Left colon (tissue), 2 donors: ENCODE measurements around the gene PLA2G6. TPM values are rescaled to one million over a fixed set of nuclear protein-coding genes. Genes with fewer than 3 reads are reported as not detected.

ENCODE experiments used
- ATAC-seq: fragments of 200-7000 bp; cut with Tn5 transposase; one replicate; pipeline ENCODE4 v1.9.1; 2020; ENCODE audit warnings: mild to moderate bottlenecking, moderate library complexity
- DNase-seq, 2 donors: peaks; one replicate each; pipeline ENCODE4 v3.0.0-alpha.2; 2020
- intact Hi-C, 2 donors: fragments of 100-400 bp; cut with DNase I in 1 of 2; cut with micrococcal nuclease in 1 of 2; formaldehyde crosslinking; loops; one replicate each; pipeline versions ENCODE4 v1.11.2 to v1.14.0; 2022; cut with DNase I, micrococcal nuclease
- total RNA-seq, 2 donors: library from RNA; stranded (reverse); fragmentation: NEBNext Ultra II Directional; extraction: Animal tissue kit (Norgen Biotek cat#: 25700); gene quantifications; one replicate each; pipeline ENCODE4 v1.2.1, GENCODE V29; 2021
- donor health status: DM: no; HTN: no; CAD: no.
- donor health status: DM: yes; HTN: yes; CAD: no.

Gene PLA2G6
- total RNA-seq, 2 donors from 2014 or later, result 21.2 to 24.9 TPM

- ATAC-seq (no peak), DNase-seq (no peak)
- intact Hi-C loops, result no loop called here
Measured at GRCh38 chr22:38142606-38143005, 39.0 kb downstream of the PLA2G6 start.

DNA sequence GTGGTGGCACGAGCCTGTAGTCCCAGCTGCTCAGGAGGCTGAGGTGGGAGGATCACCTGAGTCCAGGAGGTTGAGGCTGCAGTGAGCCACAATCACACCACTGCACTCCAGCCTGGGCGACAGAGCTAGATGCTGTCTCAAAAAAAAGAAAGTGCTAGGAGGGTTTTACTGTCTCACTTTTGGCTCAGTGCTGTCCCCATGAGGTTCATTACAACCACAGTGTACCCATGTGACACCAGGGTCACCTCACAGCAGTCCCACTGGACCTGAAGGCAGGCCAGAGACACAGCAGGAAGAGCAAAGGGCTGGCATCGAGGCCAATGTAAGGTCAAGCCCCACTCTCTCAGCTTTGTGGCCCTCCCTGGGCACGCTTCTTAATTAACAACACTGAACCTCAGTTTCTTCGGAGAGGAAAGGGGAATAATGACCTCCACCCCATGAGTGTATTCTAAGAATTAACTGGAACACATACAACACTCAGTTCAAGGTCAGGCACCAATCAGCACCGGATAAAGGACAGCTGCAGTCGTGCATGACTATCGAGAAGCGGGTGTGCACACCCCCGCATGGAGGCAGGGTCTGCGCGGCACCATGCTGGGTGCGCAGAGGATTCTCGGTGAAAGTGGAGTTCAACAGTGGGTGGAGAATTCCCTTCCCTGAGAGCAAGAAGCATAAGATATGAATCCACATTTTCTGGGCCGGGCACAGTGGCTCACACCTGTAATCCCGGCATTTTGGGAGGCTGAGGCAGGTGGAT lies 40.2 kb downstream of the PLA2G6 start:
- DNase-seq, result no peak
- intact Hi-C loops, result no loop called here
- ATAC-seq, result no peak

DNA sequence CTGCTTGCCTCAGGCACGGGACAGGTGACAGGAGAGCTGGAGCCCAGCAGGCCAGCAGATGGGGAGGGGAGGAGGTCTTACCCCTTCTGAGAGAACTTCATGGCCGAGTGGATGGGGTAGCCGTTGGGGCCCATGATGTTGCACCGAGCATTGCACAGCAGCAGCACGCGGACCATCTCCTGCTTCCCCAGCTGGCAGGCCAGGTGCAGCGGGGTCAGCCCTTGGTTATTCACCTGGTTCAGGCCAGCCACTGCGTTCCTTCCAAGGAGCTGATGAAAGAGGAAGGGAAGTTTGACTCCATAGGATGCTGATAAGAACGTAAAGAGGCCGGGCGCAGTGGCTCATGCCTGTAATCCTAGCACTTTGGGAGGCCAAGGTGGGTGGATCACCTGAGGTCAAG lies 41.7 kb downstream of the PLA2G6 start:
- no peak for DNase-seq
- intact Hi-C loops, result no loop called here
- no peak for ATAC-seq

DNA sequence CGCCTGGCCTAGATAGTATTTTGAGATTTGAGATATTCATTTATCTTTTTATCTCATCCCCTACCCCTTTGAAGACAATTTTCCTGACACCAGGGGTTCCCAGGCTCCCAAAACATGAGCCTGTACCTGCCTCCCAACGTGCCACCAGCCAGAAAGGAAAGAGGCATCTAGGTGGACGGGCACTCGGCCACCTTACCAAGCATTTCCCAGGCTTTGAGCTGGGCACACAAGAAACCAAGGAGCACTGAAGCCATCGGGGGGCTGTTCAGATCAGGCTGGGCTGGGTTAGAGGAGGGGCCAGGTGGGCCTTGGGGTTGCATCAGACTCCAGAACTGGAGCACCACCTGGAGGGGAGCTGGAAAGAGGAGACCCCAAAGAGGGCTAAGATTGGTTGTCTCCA lies 42.7 kb downstream of the PLA2G6 start:
- ATAC-seq (no peak), DNase-seq (no peak)
- intact Hi-C loops, result no loop called here

DNA sequence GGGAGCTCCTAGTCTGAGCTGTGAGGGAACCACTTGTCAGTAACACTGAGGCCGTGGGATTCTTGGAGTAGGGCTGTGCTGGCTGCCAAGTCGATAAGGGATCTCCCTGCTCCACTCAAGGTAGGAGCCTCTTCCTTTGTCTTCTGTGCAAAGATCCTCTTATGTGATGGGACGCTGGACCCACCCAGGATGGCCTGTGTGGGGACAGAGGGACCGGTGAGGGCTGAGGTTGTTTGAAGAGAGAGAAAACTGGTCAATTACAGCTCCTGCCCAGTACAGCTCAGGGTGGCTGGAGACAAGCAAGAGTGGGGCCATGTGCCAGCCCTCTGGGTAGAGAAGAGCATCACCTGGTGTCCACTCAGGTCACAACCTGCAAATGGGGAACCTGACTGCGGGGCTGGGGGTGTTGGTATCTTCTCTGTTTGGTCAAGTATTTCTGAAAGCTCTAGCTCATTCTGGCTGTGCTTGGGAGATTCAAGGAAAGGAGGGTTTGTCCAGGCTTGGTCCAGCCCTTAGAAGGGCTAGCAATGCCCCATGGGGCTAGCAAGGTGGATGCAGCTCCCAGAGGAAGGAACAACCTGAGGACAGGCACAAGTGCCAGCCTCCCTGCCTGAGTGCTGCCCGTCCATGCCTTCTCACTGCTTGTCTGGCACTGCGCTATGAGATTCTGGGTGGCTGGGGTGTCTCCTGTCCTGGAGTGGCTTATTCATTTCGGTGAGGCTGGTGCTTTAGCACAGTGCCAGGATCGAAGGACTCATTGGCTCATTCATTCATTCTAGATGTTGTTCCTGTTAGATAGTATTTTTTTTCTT lies 43.5 kb downstream of the PLA2G6 start:
- no peak for DNase-seq
- intact Hi-C loops, result no loop called here
- ATAC-seq, result no peak

DNA sequence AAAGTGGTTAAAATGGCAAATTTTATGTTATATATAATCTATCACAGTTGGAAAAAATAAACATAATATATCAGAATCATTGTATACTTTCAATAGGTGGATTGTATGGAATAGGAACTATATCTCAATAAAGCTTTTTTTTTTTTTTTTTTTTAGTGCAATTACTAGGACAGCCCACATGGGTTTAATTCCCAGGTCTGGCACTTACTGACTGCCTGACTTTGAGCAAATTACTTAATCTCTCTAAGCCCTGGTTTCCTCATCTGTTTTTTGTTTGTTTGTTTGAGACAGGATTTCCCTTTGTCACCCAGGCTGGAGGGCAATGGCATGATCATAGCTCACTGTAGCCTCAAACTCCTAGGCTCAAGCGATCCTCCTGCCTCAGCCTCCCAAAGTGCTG lies 45.0 kb downstream of the PLA2G6 start:
- no peak for DNase-seq
- intact Hi-C loops, result no loop called here
- ATAC-seq, result no peak

DNA sequence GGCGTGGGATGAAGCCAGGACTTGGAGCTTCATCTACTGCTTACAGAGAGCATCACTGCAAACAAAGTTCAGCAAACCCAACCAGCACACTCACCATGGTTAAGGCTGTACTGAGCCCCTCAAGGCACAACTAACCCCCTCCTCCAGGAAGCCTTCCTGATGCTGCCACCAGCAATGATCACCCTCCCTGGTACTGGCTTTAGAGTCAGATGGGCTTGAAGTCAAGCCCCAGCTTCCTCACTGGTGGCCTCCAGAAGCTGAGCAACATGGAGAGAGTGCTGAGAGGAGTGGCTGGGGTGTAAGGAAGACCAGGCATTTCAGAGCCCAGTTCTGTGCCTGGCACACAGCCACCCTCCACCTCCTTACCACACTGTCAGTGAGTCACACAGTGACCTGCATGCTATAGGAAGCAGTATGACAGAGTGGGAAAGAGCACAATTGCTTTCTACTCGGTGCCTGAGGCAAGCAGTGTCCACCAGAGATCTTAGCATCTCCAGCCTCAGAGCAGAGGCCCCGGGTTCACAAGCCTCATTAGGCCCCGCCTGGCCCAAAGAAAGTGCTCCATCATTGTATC lies 46.4 kb downstream of the PLA2G6 start:
- ATAC-seq (no peak), DNase-seq (no peak)
- intact Hi-C loops, result no loop called here

DNA sequence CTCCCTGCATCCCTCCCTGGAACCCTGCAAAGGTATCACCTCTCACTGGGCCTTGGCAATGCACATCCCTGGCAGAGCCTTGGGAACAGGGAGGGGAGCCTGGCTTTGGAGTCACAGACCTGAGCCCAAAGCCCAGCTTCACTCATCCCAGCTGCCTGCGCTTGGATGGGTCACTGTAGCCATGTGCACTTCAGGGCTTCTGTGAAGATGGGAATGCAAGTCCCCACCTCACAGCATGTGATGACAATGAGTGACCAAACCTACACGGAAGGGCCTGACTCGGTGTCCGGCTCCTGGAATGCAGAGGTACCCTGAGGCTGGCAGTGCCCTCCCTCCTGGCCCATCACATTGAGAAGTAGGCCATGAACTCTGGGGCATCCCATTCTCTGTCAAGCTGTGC lies 48.3 kb downstream of the PLA2G6 start:
- intact Hi-C loops, result no loop called here
- DNase-seq (no peak), ATAC-seq (no peak)

- ATAC-seq (no peak), DNase-seq (no peak)
- intact Hi-C loops, result no loop called here
Measured at GRCh38 chr22:38132794-38133193, 48.8 kb downstream of the PLA2G6 start.

DNA sequence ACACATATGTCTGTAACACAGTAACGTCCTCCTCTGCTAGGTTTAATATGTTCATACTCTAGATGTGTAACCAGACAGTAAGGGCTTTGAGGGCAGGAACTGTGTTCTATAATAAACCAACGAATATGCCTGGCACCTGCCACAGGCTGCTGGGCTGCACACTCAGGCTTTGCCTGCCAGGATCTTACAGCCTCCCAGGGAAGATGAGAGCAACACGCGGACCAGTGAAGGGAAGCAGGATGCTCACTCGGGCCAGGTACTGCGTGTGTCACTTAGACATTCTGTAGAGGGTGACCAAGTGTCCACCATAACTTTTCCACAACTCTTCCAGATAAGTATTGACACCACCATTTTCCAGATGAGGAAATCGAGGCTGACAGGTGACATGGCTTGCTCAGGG lies 49.5 kb downstream of the PLA2G6 start:
- ATAC-seq (no peak), DNase-seq (no peak)
- intact Hi-C loops, result no loop called here

DNA sequence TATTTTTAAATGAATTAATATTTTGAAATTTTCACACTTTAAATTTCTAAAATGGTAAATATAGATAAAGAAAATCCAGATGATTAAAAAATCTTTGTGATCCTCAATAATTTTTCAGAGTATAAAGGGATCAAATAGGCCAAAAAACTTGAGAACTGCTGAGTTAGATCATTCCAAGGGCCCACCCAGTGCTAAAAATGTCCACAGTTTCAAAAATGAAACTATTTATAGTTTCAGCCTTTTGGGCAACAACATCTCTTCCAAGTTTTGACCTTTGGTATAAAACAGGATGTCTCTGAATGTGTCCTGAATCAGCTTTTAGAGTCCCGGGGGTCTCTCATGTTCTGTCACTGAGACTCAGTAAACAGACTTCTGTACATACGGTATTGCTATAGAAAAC lies 50.2 kb downstream of the PLA2G6 start:
- no peak for DNase-seq
- no peak for ATAC-seq
- intact Hi-C loops, result no loop called here

DNA sequence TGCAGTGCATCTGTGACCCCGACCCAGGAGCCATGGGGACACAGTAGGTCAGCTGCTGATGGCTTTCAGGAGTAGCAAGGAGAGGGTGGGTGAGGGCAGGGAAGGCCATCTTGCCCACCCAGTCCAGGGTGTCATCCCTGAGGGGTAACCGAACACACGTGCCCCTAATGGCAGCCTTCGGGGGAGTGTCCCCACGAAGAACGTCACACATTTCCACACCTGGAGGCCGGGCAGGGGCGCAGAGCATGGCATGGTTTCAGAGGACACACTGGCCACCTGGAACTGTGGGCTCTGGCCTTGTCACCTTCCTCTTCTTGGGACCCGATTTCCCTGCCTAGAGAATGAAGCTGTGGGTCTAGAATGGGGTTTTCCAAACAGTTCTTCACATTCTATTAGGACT lies 51.8 kb downstream of the PLA2G6 start:
- DNase-seq, result no peak
- no peak for ATAC-seq
- intact Hi-C loops, result loop anchor here in 1 of 2 donors (10.0 kb wide), 1 partner anchor 215 kb away; no protein-coding TSS in a partner anchor

GRCh38 chr22:38129021-38129420 lies 52.6 kb downstream of the PLA2G6 start:
- intact Hi-C loops, result loop anchor here in 1 of 2 donors (10.0 kb wide), 1 partner anchor 216 kb away; no protein-coding TSS in a partner anchor
- ATAC-seq (no peak), DNase-seq (no peak)

DNA sequence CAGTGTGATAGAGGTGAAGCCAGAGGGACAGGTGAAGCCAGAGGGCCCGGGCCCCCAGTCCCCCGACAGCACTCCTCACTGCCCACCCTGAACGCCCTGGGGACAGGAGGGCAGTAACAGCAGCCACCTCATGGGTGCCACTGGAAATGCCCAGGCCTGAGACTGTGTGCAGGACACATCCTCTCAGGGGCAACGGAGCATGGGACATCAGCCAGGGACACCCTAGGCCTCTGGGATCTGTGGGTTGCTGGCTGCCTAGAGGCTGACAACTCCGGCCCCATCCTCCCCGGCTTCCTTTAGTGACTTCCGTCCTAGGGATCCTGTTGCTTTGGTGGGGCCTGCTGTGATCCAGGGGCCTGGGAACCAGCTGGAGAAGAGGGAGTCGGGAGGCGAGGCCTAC lies 53.8 kb downstream of the PLA2G6 start:
- no peak for DNase-seq
- ATAC-seq, result no peak

GRCh38 chr22:38126928-38127668 lies 54.5 kb downstream of the PLA2G6 start:
- ATAC-seq, result no peak
- DNase-seq, result no peak
- intact Hi-C loops, result loop anchor here in 1 of 2 donors (10.0 kb wide), 1 partner anchor 218 kb away; no protein-coding TSS in a partner anchor

More for the DNA sequence above, 53.8 kb downstream of the PLA2G6 start:
- intact Hi-C loops, result loop anchor here in 1 of 2 donors (10.0 kb wide), 1 partner anchor 217 kb away; no protein-coding TSS in a partner anchor

DNA sequence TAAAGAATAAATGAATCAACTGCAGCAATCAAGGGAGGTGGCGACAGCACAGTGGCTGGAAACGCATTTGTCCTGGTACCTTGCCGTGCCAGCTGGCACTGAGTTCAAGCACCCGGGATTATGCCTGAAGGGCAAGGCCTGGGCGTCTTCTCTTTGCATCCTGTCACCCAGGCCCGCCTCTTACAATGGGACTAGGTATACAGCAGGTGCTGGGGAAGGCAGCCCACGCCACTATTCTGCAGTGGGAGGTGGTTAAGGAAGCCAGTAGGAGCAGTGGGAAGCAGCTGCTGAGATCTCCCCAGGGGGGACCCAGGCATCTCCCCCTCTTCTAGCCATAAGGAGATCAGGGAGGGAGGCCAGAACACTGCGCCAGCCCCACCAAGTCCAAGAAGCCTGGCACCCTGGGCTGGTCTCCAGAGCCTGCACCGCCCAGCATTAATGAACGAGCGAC lies 55.9 kb downstream of the PLA2G6 start:
- no peak for ATAC-seq
- intact Hi-C loops, result loop anchor here in 1 of 2 donors (10.0 kb wide), 1 partner anchor 219 kb away; no protein-coding TSS in a partner anchor
- no peak for DNase-seq

DNA sequence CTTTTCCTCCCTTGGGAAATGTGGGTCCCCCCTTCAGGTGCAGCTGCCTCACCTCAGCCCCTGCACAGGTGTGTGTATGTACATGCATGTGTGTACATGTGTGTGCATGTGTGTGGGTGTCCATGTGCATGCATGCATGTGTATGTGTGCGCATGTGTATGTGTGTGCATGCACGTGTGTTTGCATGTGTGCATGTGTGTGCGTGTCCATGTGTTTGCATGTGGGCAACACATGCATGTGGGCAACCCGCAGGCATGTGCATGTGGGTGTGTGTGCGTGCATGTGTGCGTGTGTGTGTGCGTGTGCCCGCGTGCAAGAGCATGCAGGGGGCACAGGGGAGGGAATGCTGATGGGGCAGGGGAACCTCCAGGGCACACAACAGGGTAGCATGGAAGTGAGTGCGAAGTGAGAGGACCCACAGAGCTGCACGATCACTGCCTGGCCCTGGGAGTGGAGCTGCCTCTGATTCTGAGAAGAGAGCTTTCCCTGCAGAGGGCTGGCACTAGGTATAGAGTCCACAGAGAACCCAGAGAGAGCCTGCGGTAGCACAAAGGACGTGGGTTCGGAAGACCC lies 56.5 kb downstream of the PLA2G6 start:
- intact Hi-C loops, result loop anchor here in 1 of 2 donors (10.0 kb wide), 1 partner anchor 220 kb away; no protein-coding TSS in a partner anchor
- ATAC-seq (no peak), DNase-seq (no peak)

DNA sequence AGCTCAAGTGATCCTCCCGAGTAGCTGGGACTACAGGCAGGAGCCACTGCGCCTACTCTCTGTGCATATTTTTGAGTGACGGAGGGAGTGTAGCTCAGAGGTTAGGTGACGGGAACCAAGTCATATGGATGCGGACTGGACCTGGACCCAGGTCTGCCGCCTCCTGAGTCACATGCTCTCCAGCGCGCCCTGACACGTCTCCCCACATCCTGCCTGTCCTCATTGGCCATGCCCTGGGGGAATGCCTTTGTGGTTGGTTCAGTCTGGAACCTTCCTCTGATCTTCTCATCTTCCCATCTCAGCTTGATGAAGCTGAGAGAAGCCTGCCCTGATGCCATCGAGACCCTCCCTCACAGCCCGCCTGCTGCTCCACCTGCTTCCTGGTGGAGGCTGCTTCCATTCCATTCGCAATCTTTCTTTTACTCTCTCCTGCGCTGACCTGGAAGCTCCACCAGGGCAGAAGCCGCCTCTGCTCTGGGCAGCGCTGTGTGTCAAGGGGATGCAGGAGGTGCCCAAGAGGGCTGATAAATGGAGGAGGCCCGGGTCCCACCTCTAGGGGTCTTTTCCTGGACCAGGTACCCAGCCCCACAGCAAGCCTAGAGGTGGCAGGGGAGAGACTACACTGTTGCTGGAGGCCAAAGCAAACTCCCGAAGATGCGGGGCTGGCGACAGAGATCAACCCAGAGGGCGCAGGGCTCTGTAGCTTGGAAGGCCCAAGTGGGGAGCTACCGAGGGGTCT lies 57.2 kb downstream of the PLA2G6 start:
- ATAC-seq (no peak), DNase-seq (no peak)
- intact Hi-C loops, result loop anchor here in 1 of 2 donors (10.0 kb wide), 1 partner anchor 220 kb away; no protein-coding TSS in a partner anchor
